Measurements from ENCODE around the gene GON4L. TPM values are rescaled to one million over a fixed set of nuclear protein-coding genes. Genes with fewer than 3 reads are reported as not detected.
A peak's percentile ranks its signal among the peaks of the same experiment; 100 is the strongest.
"Not testable (repeated sequence)": the region's sequence is repeated elsewhere in the genome, so short reads cannot be mapped to it uniquely, and the experiment has no call there.

Gene GON4L
- total RNA-seq, 1 donor from 2014 or later, result 46.5 TPM

DNA sequence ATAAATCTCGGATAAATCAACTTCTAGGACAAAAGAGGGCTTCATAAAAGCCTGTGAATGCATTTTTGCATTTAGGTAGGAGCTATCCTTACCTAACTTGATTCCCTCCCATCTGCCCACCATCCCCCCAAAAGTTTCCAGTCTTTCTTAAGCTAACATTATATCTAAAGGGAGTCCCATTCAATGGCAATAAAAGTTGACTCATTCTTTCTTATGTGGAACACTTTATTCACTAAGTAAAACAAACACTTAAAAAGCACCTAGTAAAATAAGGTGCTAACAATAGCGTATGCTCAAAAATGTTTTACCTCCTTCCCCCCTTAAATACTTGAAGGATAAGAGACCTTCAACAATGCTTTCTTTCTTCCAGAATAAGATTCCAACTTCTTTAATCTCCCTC, 83.8 kb downstream of the GON4L start:
- Mint-ChIP-seq H3K27me3 (ENCODE audit: low read depth) (no peaks in the 10 kb centered on the region), H3K27ac (ENCODE audit: unreplicated experiment) (no peak overlapping the region), H3K4me1 (ENCODE audit: low read depth) (peaks cover 8% of the 10 kb centered on the region), H3K36me3 (ENCODE audit: low read depth) (peaks cover 56% of the 10 kb centered on the region), H3K4me3 (ENCODE audit: unreplicated experiment) (no peak overlapping the region), H3K9me3 (ENCODE audit: low read depth) (no peaks in the 10 kb centered on the region)
- no peak for TF ChIP-seq CTCF (IDR thresholded peaks at IDR 0.05)
- no peak for DNase-seq (ENCODE audit: low spot score)

- H3K36me3 Mint-ChIP-seq (ENCODE audit: low read depth), result peaks cover 53% of the 10 kb centered on the region
- DNase-seq (ENCODE audit: low spot score), result no peak
- no peak overlapping the region for H3K27ac Mint-ChIP-seq (ENCODE audit: unreplicated experiment)
- no peak overlapping the region for H3K4me3 Mint-ChIP-seq (ENCODE audit: unreplicated experiment)
- no peaks in the 10 kb centered on the region for H3K27me3 Mint-ChIP-seq (ENCODE audit: low read depth)
- H3K9me3 Mint-ChIP-seq (ENCODE audit: low read depth), result no peaks in the 10 kb centered on the region
- H3K4me1 Mint-ChIP-seq (ENCODE audit: low read depth), result no peaks in the 10 kb centered on the region
- TF ChIP-seq CTCF (IDR thresholded peaks at IDR 0.05), result no peak
Measured at GRCh38 chr1:155769257-155769656, 87.8 kb downstream of the GON4L start.

DNA sequence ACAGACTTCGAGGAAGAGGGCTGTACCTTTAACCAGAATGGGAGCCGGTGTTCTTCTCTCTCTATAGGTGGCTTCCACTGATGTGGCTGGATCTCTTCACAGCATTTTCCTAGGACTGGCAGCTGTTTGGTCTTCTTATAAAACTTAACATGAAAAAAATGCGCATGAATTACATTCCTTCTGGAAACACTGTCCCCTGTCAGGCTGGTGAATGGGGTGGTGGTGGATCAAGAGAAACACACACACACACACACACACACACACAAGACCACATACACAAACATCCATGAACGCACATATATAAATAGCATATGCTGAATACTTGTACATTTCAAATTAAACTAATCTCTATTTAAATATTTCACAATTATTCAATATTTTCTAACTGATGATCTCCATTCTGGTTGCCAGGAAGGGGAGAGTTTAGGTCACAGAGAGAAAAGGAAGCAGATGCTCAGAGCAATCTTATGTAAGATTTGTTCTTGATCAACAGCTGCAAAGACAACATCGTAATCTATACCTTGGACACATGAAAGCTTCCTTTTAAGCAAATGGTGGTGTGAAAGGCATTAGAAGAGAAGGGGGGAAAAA, 89.5 kb downstream of the GON4L start:
- peaks cover 52% of the 10 kb centered on the region for H3K36me3 Mint-ChIP-seq (ENCODE audit: low read depth)
- not testable (repeated sequence) for H3K4me1 Mint-ChIP-seq (ENCODE audit: low read depth); H3K4me3 Mint-ChIP-seq (ENCODE audit: unreplicated experiment)

DNA sequence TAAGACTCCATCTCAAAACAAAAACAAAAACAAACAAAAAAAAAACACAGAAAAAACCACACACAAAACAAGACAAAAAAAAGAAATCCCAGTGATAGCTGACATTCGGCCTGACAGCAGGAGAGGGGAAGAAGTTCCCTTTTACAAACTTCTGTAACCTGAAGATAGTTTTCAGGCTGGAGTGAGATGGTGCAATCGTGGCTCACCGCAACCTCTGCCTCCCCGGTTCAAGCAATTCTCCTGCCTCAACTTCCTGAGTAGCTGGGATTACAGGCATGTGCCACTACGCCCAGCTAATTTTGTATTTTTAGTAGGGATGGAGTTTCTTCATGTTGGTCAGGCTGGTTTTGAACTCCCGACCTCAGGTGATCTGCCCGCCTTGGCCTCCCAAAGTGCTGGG, 93.0 kb downstream of the GON4L start:
- peaks cover 49% of the 10 kb centered on the region for H3K36me3 Mint-ChIP-seq (ENCODE audit: low read depth)
- H3K4me3 Mint-ChIP-seq (ENCODE audit: unreplicated experiment); H3K4me1 Mint-ChIP-seq (ENCODE audit: low read depth); H3K27ac Mint-ChIP-seq (ENCODE audit: unreplicated experiment); H3K9me3 Mint-ChIP-seq (ENCODE audit: low read depth); H3K27me3 Mint-ChIP-seq (ENCODE audit: low read depth); DNase-seq (ENCODE audit: low spot score): not testable (repeated sequence)

More for the DNA sequence above, 89.5 kb downstream of the GON4L start:
- DNase-seq (ENCODE audit: low spot score); H3K27ac Mint-ChIP-seq (ENCODE audit: unreplicated experiment); H3K27me3 Mint-ChIP-seq (ENCODE audit: low read depth); H3K9me3 Mint-ChIP-seq (ENCODE audit: low read depth): not testable (repeated sequence)

DNA sequence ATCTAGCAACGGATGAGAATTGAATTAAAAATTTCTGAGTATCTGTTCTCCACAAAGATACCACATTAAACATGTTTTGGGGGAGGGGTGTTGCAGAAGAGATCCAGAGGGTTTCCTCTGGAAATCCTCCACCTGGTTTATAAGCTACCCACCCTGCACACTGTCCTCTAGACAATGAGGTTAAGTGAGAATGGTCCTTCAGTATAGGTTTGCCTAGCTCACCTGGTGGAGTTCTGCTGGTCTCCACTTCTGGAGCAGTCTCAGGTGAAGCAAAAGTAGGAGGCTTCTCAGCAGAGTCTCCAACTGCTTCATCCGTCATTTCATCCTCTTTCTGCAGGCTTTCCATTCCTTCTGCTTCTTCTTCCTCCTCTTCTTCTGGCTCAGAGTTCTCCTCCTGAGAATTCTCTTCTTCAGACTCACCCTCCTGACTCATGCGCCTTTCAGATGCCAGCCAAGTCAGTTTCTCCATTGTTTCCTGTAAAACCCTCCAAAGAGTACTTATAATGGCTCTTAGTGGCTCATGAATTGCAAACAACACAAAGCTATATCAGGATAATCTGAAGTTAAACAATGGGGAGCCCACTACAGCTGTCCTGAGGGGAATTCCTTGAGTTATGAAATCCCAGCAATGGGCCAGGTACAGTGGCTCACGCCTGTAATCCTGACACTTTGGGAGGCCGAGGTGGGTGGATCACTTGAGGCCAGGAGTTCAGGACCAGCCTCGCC, 93.8 kb downstream of the GON4L start:
- TF ChIP-seq CTCF (IDR thresholded peaks at IDR 0.05), result peak; percentile 31
- H3K4me3 Mint-ChIP-seq (ENCODE audit: unreplicated experiment), result not testable (repeated sequence)
- H3K27ac Mint-ChIP-seq (ENCODE audit: unreplicated experiment), result peak overlapping the region; percentile 49

GRCh38 chr1:155761736-155762405, 95.1 kb downstream of the GON4L start:
- Mint-ChIP-seq H3K9me3 (ENCODE audit: low read depth) (no peaks in the 10 kb centered on the region), H3K4me1 (ENCODE audit: low read depth) (peaks cover 3% of the 10 kb centered on the region), H3K27me3 (ENCODE audit: low read depth) (no peaks in the 10 kb centered on the region), H3K4me3 (ENCODE audit: unreplicated experiment) (no peak overlapping the region), H3K36me3 (ENCODE audit: low read depth) (peaks cover 46% of the 10 kb centered on the region), H3K27ac (ENCODE audit: unreplicated experiment) (no peak overlapping the region)
- no peak for TF ChIP-seq CTCF (IDR thresholded peaks at IDR 0.05)
- DNase-seq (ENCODE audit: low spot score), result no peak

More for the DNA sequence above, 93.8 kb downstream of the GON4L start:
- not testable (repeated sequence) for DNase-seq (ENCODE audit: low spot score); H3K27me3 Mint-ChIP-seq (ENCODE audit: low read depth); H3K9me3 Mint-ChIP-seq (ENCODE audit: low read depth); H3K4me1 Mint-ChIP-seq (ENCODE audit: low read depth)
- H3K36me3 Mint-ChIP-seq (ENCODE audit: low read depth), result peaks cover 44% of the 10 kb centered on the region
